Keratinocyte (primary cell): ENCODE measurements around the gene ARHGEF38. TPM values are rescaled to one million over a fixed set of nuclear protein-coding genes. Genes with fewer than 3 reads are reported as not detected.

Source experiments
- DNase-seq: peaks from one replicate; pipeline ENCODE4 v3.0.0-alpha.2; 2011; ENCODE audit warnings: low read depth, missing footprints, low spot score
- FAIRE-seq: peaks from 2 replicates; lab custom pipeline; 2011; peaks lifted over from hg19 to GRCh38; lab: Jason Lieb, UNC
- H2AFZ ChIP-seq: 2 replicates; pipeline ENCODE4 v1.6.0; 2012; ENCODE audit warnings: low read length, control low read depth, inconsistent platforms; ENCODE audit not compliant: control insufficient read depth
- H3K27ac ChIP-seq: 2 replicates; pipeline ENCODE4 v1.5.1; 2011; ENCODE audit warnings: low read length; ENCODE audit not compliant: control insufficient read depth, insufficient read depth
- H3K27me3 ChIP-seq: 3 replicates; pipeline ENCODE4 v1.6.0; 2011; ENCODE audit warnings: low read length; ENCODE audit not compliant: control insufficient read depth, insufficient read depth; ENCODE audit errors: extremely low read depth
- H3K36me3 ChIP-seq, 2 experiments: 2 replicates in 1 of 2; 3 replicates in 1 of 2; pipeline ENCODE4 v1.5.1; 2011; ENCODE audit warnings: low read length in 2 of 2, mild to moderate bottlenecking in 1 of 2; ENCODE audit not compliant: control insufficient read depth in 2 of 2, insufficient read depth in 2 of 2; ENCODE audit errors: extremely low read depth in 1 of 2
- H3K4me1 ChIP-seq: 3 replicates; pipeline ENCODE4 v1.5.1; 2011; ENCODE audit warnings: low read length; ENCODE audit not compliant: control insufficient read depth, insufficient read depth; ENCODE audit errors: extremely low read depth
- H3K4me2 ChIP-seq: 3 replicates; pipeline ENCODE4 v1.6.0; 2011; ENCODE audit warnings: low read depth, low read length; ENCODE audit not compliant: control insufficient read depth, insufficient read depth; ENCODE audit errors: extremely low read depth
- H3K4me3 ChIP-seq, 3 experiments: fragments of 200-600 bp in 1 of 3; sonication (generic) in 1 of 3; 2 replicates in 2 of 3; 3 replicates in 1 of 3; pipeline ENCODE4 v1.5.1; 2011 to 2016; ENCODE audit warnings: low read length in 3 of 3, mild to moderate bottlenecking in 3 of 3, control low read depth in 2 of 3, inconsistent platforms in 1 of 3, low read depth in 1 of 3, mixed read lengths in 1 of 3, mixed run types in 1 of 3, moderate library complexity in 1 of 3; ENCODE audit not compliant: control insufficient read depth in 2 of 3, insufficient read depth in 2 of 3; ENCODE audit errors: extremely low read depth in 1 of 3
- H3K79me2 ChIP-seq: 2 replicates; pipeline ENCODE4 v1.6.0; 2012; ENCODE audit warnings: low read length; ENCODE audit not compliant: control insufficient read depth, insufficient read depth
- H3K9ac ChIP-seq: 3 replicates; pipeline ENCODE4 v1.6.0; 2011; ENCODE audit warnings: low read length; ENCODE audit not compliant: control insufficient read depth, insufficient read depth; ENCODE audit errors: extremely low read depth
- H3K9me1 ChIP-seq: 3 replicates; pipeline ENCODE4 v1.6.0; 2011; ENCODE audit warnings: low read length; ENCODE audit not compliant: control insufficient read depth, insufficient read depth; ENCODE audit errors: extremely low read depth
- H3K9me3 ChIP-seq: 2 replicates; pipeline ENCODE4 v1.5.1; 2012; ENCODE audit warnings: low read depth, low read length; ENCODE audit not compliant: control insufficient read depth
- H4K20me1 ChIP-seq: 3 replicates; pipeline ENCODE4 v1.6.0; 2011; ENCODE audit warnings: low read length; ENCODE audit not compliant: control insufficient read depth, insufficient read depth; ENCODE audit errors: extremely low read depth
- EZH2 ChIP-seq: IDR thresholded peaks from one replicate; pipeline ENCODE4 v1.6.1; 2012; ENCODE audit warnings: inconsistent platforms, mild to moderate bottlenecking, low read length, moderate library complexity
- dilution Hi-C: fragments of 300-500 bp; cut with MboI; formaldehyde crosslinking; loops from one replicate; pipeline ENCODE4 v1.7.0; 2020; ENCODE audit warnings: low sequenced_read_pairs; ENCODE audit not compliant: extremely low pct_ligation_motif_present
- polyA plus RNA-seq, 5 experiments: library from polyadenylated mRNA; depleted of rRNA in 3 of 5; stranded (reverse) in 3 of 5; stranded (forward) in 1 of 5; unstranded in 1 of 5; fragments of >200 nt; gene quantifications; 1 replicate in 1 of 5; 2 replicates in 3 of 5; 3 replicates in 1 of 5; pipeline versions ENCODE4 v1.2.1 to v1.2.3, GENCODE V29; 2011 to 2012; ENCODE audit warnings: missing spikeins in 2 of 5, low read depth in 1 of 5, low replicate concordance in 1 of 5
- TF ChIP-seq, protein P1 (sequence below), 3 experiments: IDR thresholded peaks in 1 of 3; conservative IDR thresholded peaks in 1 of 3; optimal IDR thresholded peaks in 1 of 3; 2 replicates in 2 of 3; 3 replicates in 1 of 3; pipeline versions ENCODE3 to v1.5.1; 2011; ENCODE audit warnings: low read length in 3 of 3, mild to moderate bottlenecking in 3 of 3, moderate library complexity in 2 of 3, control low read depth in 1 of 3, inconsistent platforms in 1 of 3; ENCODE audit not compliant: insufficient read depth in 2 of 3; ENCODE audit errors: extremely low read depth in 1 of 3

The ARHGEF38 gene
- polyA plus RNA-seq, 1 donor (not counting 4 experiments of a cell fraction or from before 2014, with no cell fraction given), result 0.09 TPM

DNA sequence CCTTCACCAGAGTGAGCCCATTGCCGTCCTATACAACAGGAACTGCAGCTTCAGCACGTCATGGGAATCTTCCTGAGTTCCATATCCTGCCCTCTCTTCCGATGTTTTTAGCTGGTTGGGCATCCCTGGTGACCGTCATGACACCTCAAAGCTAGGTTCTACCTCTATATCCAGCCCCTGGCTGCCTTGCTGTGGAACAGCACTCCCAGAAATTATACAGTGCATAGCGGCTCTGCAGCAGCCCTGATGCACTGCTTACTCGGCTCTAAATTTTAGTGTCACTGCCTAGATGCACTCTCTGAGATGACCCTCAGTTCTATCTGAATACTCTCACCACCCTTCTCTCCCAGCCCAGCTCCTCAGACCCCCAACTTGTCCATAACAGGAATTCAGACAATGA is 44.3 kb downstream of the ARHGEF38 start:
- no peaks in the 10 kb centered on the region for H3K9me3 ChIP-seq
- H3K79me2 ChIP-seq, result no peaks in the 10 kb centered on the region
- H3K9ac ChIP-seq, result no peak overlapping the region
- DNase-seq (no peak), FAIRE-seq (no peak)
- no peak overlapping the region for H3K4me3 ChIP-seq
- H4K20me1 ChIP-seq, result no peaks in the 10 kb centered on the region
- no peaks in the 10 kb centered on the region for H3K36me3 ChIP-seq
- H3K27ac ChIP-seq, result no peak overlapping the region
- no peaks in the 10 kb centered on the region for H3K9me1 ChIP-seq
- peaks cover 4% of the 10 kb centered on the region for H3K4me1 ChIP-seq
- no peaks in the 10 kb centered on the region for H3K27me3 ChIP-seq
- no peak overlapping the region for H3K4me2 ChIP-seq
- dilution Hi-C loops, result no loop called here
- TF ChIP-seq, protein P1, sequence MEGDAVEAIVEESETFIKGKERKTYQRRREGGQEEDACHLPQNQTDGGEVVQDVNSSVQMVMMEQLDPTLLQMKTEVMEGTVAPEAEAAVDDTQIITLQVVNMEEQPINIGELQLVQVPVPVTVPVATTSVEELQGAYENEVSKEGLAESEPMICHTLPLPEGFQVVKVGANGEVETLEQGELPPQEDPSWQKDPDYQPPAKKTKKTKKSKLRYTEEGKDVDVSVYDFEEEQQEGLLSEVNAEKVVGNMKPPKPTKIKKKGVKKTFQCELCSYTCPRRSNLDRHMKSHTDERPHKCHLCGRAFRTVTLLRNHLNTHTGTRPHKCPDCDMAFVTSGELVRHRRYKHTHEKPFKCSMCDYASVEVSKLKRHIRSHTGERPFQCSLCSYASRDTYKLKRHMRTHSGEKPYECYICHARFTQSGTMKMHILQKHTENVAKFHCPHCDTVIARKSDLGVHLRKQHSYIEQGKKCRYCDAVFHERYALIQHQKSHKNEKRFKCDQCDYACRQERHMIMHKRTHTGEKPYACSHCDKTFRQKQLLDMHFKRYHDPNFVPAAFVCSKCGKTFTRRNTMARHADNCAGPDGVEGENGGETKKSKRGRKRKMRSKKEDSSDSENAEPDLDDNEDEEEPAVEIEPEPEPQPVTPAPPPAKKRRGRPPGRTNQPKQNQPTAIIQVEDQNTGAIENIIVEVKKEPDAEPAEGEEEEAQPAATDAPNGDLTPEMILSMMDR (optimal IDR thresholded peaks at IDR 0.05 in 1 of 3, IDR thresholded peaks at IDR 0.05 in 1 of 3, conservative IDR thresholded peaks at IDR 0.05 in 1 of 3; ENCODE audit: extremely low read depth in 1 of 3, insufficient read depth in 2 of 3, low read length in 3 of 3), result no peak
- TF ChIP-seq EZH2, result no peak
- no peak overlapping the region for H2AFZ ChIP-seq

DNA sequence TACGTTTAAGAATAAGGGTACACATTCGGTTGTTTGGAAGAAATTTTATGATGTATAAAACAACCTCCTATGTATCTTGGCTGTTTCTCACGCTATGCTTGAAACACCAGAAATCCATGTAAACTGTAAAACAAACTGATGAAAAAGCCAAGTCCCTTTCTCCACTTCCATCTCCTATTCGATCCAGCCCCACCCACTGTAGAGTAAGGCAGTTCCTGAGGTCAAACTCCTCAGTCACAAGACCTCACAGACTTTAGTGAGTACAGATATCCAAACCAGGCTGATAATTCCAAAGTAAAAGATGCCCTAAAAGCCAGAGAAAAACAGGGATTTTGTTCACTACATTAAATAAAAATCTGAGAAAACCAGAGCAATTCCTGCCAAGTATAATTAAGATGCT is 45.6 kb downstream of the ARHGEF38 start:
- H3K79me2 ChIP-seq, result no peaks in the 10 kb centered on the region
- no peaks in the 10 kb centered on the region for H3K9me3 ChIP-seq
- no peak for DNase-seq
- dilution Hi-C loops, result no loop called here
- H3K4me1 ChIP-seq, result peaks cover 4% of the 10 kb centered on the region
- no peak overlapping the region for H3K9ac ChIP-seq
- no peaks in the 10 kb centered on the region for H3K27me3 ChIP-seq
- no peak overlapping the region for H3K27ac ChIP-seq
- no peaks in the 10 kb centered on the region for H3K9me1 ChIP-seq
- no peaks in the 10 kb centered on the region for H4K20me1 ChIP-seq
- no peaks in the 10 kb centered on the region for H3K36me3 ChIP-seq
- H3K4me2 ChIP-seq, result no peak overlapping the region
- FAIRE-seq, result no peak
- H2AFZ ChIP-seq, result no peak overlapping the region
- H3K4me3 ChIP-seq, result no peak overlapping the region
- TF ChIP-seq, protein P1 (optimal IDR thresholded peaks at IDR 0.05 in 1 of 3, IDR thresholded peaks at IDR 0.05 in 1 of 3, conservative IDR thresholded peaks at IDR 0.05 in 1 of 3; ENCODE audit: extremely low read depth in 1 of 3, insufficient read depth in 2 of 3, low read length in 3 of 3), result no peak
- TF ChIP-seq EZH2, result no peak
